HCT116 (cell line): ENCODE measurements around the gene TBL1X. TPM values are rescaled to one million over a fixed set of nuclear protein-coding genes. Genes with fewer than 3 reads are reported as not detected.
"Not testable (repeated sequence)": the region's sequence is repeated elsewhere in the genome, so short reads cannot be mapped to it uniquely, and the experiment has no call there.

Experiments used
- ATAC-seq: fragments of 200-7000 bp; cut with Tn5 transposase; 2 replicates; pipeline ENCODE4 v1.9.1; 2020; ENCODE audit warnings: mild to moderate bottlenecking, moderate library complexity
- BruUV-seq: library from RNA; stranded (reverse); fragments of 400-500 nt; replicated peaks from 2 replicates; lab custom pipeline; 2021; lab: Mats Ljungman, UMichigan
- CTCF ChIA-PET: fragments of 300-600 bp; sonication (Branson Sonifier 250); formaldehyde crosslinking; loops from one replicate; lab custom pipeline; 2021; ENCODE audit warnings: antibody characterized with exemption; lab: Charles Lee
- POLR2A ChIA-PET: fragments of 300-600, 350-600 bp; sonication (Branson Sonifier 250); formaldehyde crosslinking; loops from one replicate; lab custom pipeline; 2021; ENCODE audit warnings: antibody characterized with exemption; lab: Charles Lee
- RAD21 ChIA-PET, 2 experiments: fragments of 300-600 bp; sonication (Branson Sonifier 250); formaldehyde crosslinking; loops; one replicate each; lab custom pipeline; 2023; ENCODE audit warnings: low total read pairs in 2 of 2; ENCODE audit not compliant: uncharacterized antibody in 2 of 2, unreplicated experiment in 2 of 2, low non-redundant PET in 1 of 2; lab: Charles Lee
- DNase-seq: peaks from one replicate; pipeline ENCODE4 v3.0.0-alpha.2; 2010; ENCODE audit warnings: low read depth, low spot score
- H2AFZ ChIP-seq: fragments of 200-600 bp; shearing (Covaris generic), sonication (generic); 2 replicates; pipeline ENCODE4 v1.6.1; 2017; ENCODE audit warnings: low read depth, mixed run types, mixed read lengths, antibody characterized with exemption, low read length; ENCODE audit not compliant: poor library complexity, severe bottlenecking
- H3K27ac ChIP-seq: 2 replicates; pipeline ENCODE4 v1.5.1; 2012; ENCODE audit warnings: low read depth, low read length
- H3K27me3 ChIP-seq: fragments of 200-600 bp; sonication (generic); 2 replicates; pipeline ENCODE4 v1.6.1; 2016; ENCODE audit warnings: mixed run types, low read length, mixed read lengths; ENCODE audit not compliant: insufficient read depth
- H3K36me3 ChIP-seq, 2 experiments: fragments of 200-500 bp in 1 of 2; fragments of 200-600 bp in 1 of 2; sonication (Bioruptor generic) in 1 of 2; sonication (generic) in 1 of 2; 2 replicates each; pipeline versions ENCODE4 v1.5.1 to v1.6.1; 2014 to 2016; ENCODE audit warnings: low read length in 2 of 2, inconsistent platforms in 1 of 2, mixed read lengths in 1 of 2, mixed run types in 1 of 2; ENCODE audit not compliant: insufficient read depth in 2 of 2, control insufficient read depth in 1 of 2
- H3K4me1 ChIP-seq, 2 experiments: fragments of 200-600 bp in 1 of 2; sonication (generic) in 1 of 2; 2 replicates each; pipeline versions ENCODE4 v1.5.1 to v1.6.1; 2012 to 2017; ENCODE audit warnings: low read length in 2 of 2, inconsistent platforms in 1 of 2, mild to moderate bottlenecking in 1 of 2, mixed read lengths in 1 of 2, mixed run types in 1 of 2, moderate library complexity in 1 of 2; ENCODE audit not compliant: insufficient read depth in 2 of 2, control insufficient read depth in 1 of 2
- H3K4me2 ChIP-seq: fragments of 200-600 bp; sonication (generic); 2 replicates; pipeline ENCODE4 v1.6.1; 2017; ENCODE audit warnings: mixed run types, low read length, mixed read lengths
- H3K4me3 ChIP-seq, 2 experiments: fragments of 200-600 bp in 1 of 2; sonication (generic) in 1 of 2; replicated peaks in 1 of 2; 2 replicates each; pipeline ENCODE4 v1.5.1; 2011 to 2016; ENCODE audit warnings: low read length in 2 of 2, control low read depth in 1 of 2, low read depth in 1 of 2, mild to moderate bottlenecking in 1 of 2, mixed read lengths in 1 of 2, mixed run types in 1 of 2
- H3K79me2 ChIP-seq: fragments of 200-600 bp; sonication (generic); 2 replicates; pipeline ENCODE4 v1.6.1; 2017; ENCODE audit warnings: mild to moderate bottlenecking, mixed run types, low read length, moderate library complexity, mixed read lengths; ENCODE audit not compliant: insufficient read depth
- H3K9ac ChIP-seq: fragments of 200-600 bp; sonication (generic); 2 replicates; pipeline ENCODE4 v1.6.1; 2016; ENCODE audit warnings: low read length, mixed read lengths
- H3K9me2 ChIP-seq: fragments of 200-600 bp; sonication (generic), shearing (Covaris generic); 2 replicates; pipeline ENCODE4 v1.6.1; 2017; ENCODE audit warnings: mixed run types, mild to moderate bottlenecking, moderate library complexity; ENCODE audit not compliant: insufficient read depth
- H3K9me3 ChIP-seq, 2 experiments: fragments of 200-500 bp in 1 of 2; fragments of 200-600 bp in 1 of 2; sonication (Bioruptor generic) in 1 of 2; sonication (generic) in 1 of 2; 2 replicates each; pipeline ENCODE4 v1.6.1; 2014 to 2017; ENCODE audit warnings: low read length in 2 of 2, mixed read lengths in 2 of 2, inconsistent platforms in 1 of 2, low read depth in 1 of 2, mild to moderate bottlenecking in 1 of 2, mixed run types in 1 of 2, moderate library complexity in 1 of 2; ENCODE audit not compliant: control insufficient read depth in 1 of 2, insufficient read depth in 1 of 2
- H4K20me1 ChIP-seq: fragments of 200-600 bp; sonication (generic), shearing (Covaris generic); 2 replicates; pipeline ENCODE4 v1.6.1; 2017; ENCODE audit warnings: mixed run types, mild to moderate bottlenecking, moderate library complexity; ENCODE audit not compliant: insufficient read depth
- CBX3 ChIP-seq: IDR thresholded peaks from 2 replicates; pipeline ENCODE4 v1.6.1; 2012; ENCODE audit warnings: low read depth
- ELF1 ChIP-seq: IDR thresholded peaks from 2 replicates; pipeline ENCODE4 v1.6.1; 2012; ENCODE audit warnings: low read depth, borderline replicate concordance
- EZH2phosphoT487 ChIP-seq: fragments of 200-600 bp; IDR thresholded peaks from 2 replicates; pipeline ENCODE4 v1.6.1; 2018; ENCODE audit warnings: antibody characterized with exemption, borderline replicate concordance
- FOSL1 ChIP-seq: IDR thresholded peaks from 2 replicates; pipeline ENCODE4 v1.6.1; 2012; ENCODE audit warnings: low read depth
- MAX ChIP-seq: IDR thresholded peaks from 2 replicates; pipeline ENCODE4 v1.6.1; 2012
- POLR2AphosphoS5 ChIP-seq: IDR thresholded peaks from 2 replicates; pipeline ENCODE4 v1.6.1; 2011; ENCODE audit warnings: mild to moderate bottlenecking, low read depth, low read length, moderate library complexity
- SIN3A ChIP-seq: IDR thresholded peaks from 2 replicates; pipeline ENCODE4 v1.6.1; 2012; ENCODE audit warnings: low read depth
- YY1 ChIP-seq: IDR thresholded peaks from 2 replicates; pipeline ENCODE4 v1.6.1; 2011; ENCODE audit warnings: low read length, low read depth, moderate library complexity, mild to moderate bottlenecking; ENCODE audit not compliant: insufficient replicate concordance; ENCODE audit errors: extremely low read depth
- intact Hi-C: fragments of 100-400 bp; cut with micrococcal nuclease; formaldehyde crosslinking; loops from 2 replicates; pipeline ENCODE4 v1.10.0; 2022
- total RNA-seq: library from RNA; stranded (reverse); gene quantifications from one replicate; pipeline ENCODE4 v1.2.1, GENCODE V29; 2021; ENCODE audit not compliant: unreplicated experiment
- TF ChIP-seq, protein P1 (sequence below): IDR thresholded peaks from 2 replicates; pipeline ENCODE4 v1.6.1; 2012

Gene TBL1X
- total RNA-seq, 1 experiment from 2014 or later: 37.8 TPM

- H4K20me1 ChIP-seq: no peaks in the 10 kb centered on the region
- ChIA-PET CTCF (no interaction called here), RAD21 (no interaction called here), POLR2A (no interaction called here)
- no peak within 1 kb of the TSS for H3K4me3 ChIP-seq
- H3K4me1 ChIP-seq: no peaks in the 10 kb centered on the region
- no peak within 1 kb of the TSS for H3K27ac ChIP-seq
- TF ChIP-seq FOSL1 (no peak), EZH2phosphoT487 (no peak), ELF1 (no peak), POLR2AphosphoS5 (no peak), CBX3 (no peak), YY1 (no peak), MAX (no peak)
- no peak within 1 kb of the TSS for H2AFZ ChIP-seq
- no peak within 1 kb of the TSS for H3K4me2 ChIP-seq
- no peaks in the 10 kb centered on the region for H3K79me2 ChIP-seq
- no peak for DNase-seq
- H3K36me3 ChIP-seq: no peaks in the 10 kb centered on the region
- no peaks in the 10 kb centered on the region for H3K27me3 ChIP-seq
- intact Hi-C loops: no loop called here
- ATAC-seq: no peak
- H3K9me3 ChIP-seq: no peaks in the 10 kb centered on the region
- no peaks in the 10 kb centered on the region for H3K9me2 ChIP-seq
- H3K9ac ChIP-seq: no peak within 1 kb of the TSS
- BruUV-seq: no TSS peak
These were observed 300.9 kb downstream of the TBL1X start, which contains the start of gene GPR143 for GRCh38 chrX:9765737-9766097. Gene GPR143, minus strand, starts transcription at chrX:9765847. Its CDS starts 30 bp downstream, at chrX:9765817.

DNA sequence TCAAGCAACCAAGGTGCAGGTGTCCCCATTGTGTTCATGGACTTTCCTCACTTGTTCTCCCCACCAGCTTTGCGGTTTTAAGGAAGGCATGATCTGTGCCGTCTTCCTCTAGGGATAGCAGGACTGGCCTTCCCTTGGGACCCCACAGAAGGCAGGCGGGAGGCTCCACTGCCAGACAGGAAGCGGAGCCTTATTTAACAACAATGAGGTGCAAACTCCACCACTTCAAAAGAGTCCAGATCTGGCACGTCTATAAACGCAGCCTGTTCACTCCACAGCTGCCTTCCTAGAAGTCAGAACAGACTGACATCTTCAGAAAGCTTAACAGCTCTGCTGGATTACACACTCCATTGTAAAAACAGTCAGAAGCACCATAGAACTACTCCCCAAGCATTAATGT is 302.5 kb downstream of the TBL1X start:
- ChIA-PET CTCF (no interaction called here), POLR2A (no interaction called here), RAD21 (no interaction called here)
- Histone ChIP-seq H3K79me2 (no peaks in the 10 kb centered on the region), H3K9ac (no peak overlapping the region), H2AFZ (no peak overlapping the region), H3K4me1 (no peaks in the 10 kb centered on the region), H3K36me3 (no peaks in the 10 kb centered on the region), H3K27ac (no peak overlapping the region), H4K20me1 (no peaks in the 10 kb centered on the region), H3K4me3 (no peak overlapping the region), H3K27me3 (no peaks in the 10 kb centered on the region), H3K9me3 (no peaks in the 10 kb centered on the region), H3K4me2 (no peak overlapping the region), H3K9me2 (no peaks in the 10 kb centered on the region)
- no TSS peak for BruUV-seq
- no peak for ATAC-seq
- TF ChIP-seq SIN3A (no peak), POLR2AphosphoS5 (no peak)
- TF ChIP-seq, protein P1, sequence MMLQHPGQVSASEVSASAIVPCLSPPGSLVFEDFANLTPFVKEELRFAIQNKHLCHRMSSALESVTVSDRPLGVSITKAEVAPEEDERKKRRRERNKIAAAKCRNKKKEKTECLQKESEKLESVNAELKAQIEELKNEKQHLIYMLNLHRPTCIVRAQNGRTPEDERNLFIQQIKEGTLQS: no peak
- no peak for DNase-seq
- intact Hi-C loops: no loop called here

GRCh38 chrX:9768321-9768839 is 303.5 kb downstream of the TBL1X start:
- intact Hi-C loops, ATAC-seq, H3K36me3 ChIP-seq, H3K4me1 ChIP-seq, RAD21 ChIA-PET, BruUV-seq, H3K9me3 ChIP-seq, H3K9me2 ChIP-seq, H3K4me3 ChIP-seq, H3K27me3 ChIP-seq, H3K4me2 ChIP-seq, H2AFZ ChIP-seq, H3K79me2 ChIP-seq, H3K27ac ChIP-seq, H4K20me1 ChIP-seq, POLR2A ChIA-PET, DNase-seq, H3K9ac ChIP-seq, CTCF ChIA-PET: not testable (repeated sequence)
